ENCODE data around the gene CRACDL.

GRCh38 chr2:98911376-98912154 is 24.5 kb downstream of the CRACDL start:
- TF ChIP-seq CTCF (IDR thresholded peaks at IDR 0.05; ENCODE audit: insufficient read depth, low read length) (no peak), REST (IDR thresholded peaks at IDR 0.05; ENCODE audit: insufficient replicate concordance, low read depth) (no peak), GABPA (IDR thresholded peaks at IDR 0.05; ENCODE audit: low read depth) (no peak)
